HCT116 (cell line): Measurements from ENCODE around the gene MAPKAP1. TPM values are rescaled to one million over a fixed set of nuclear protein-coding genes. Genes with fewer than 3 reads are reported as not detected.

Source experiments
- ATAC-seq: fragments of 200-7000 bp; cut with Tn5 transposase; 2 replicates; pipeline ENCODE4 v1.9.1; 2020; ENCODE audit warnings: mild to moderate bottlenecking, moderate library complexity
- BruUV-seq: library from RNA; stranded (reverse); fragments of 400-500 nt; replicated peaks from 2 replicates; lab custom pipeline; 2021; lab: Mats Ljungman, UMichigan
- CTCF ChIA-PET: fragments of 300-600 bp; sonication (Branson Sonifier 250); formaldehyde crosslinking; loops from one replicate; lab custom pipeline; 2021; ENCODE audit warnings: antibody characterized with exemption; lab: Charles Lee
- POLR2A ChIA-PET: fragments of 300-600, 350-600 bp; sonication (Branson Sonifier 250); formaldehyde crosslinking; loops from one replicate; lab custom pipeline; 2021; ENCODE audit warnings: antibody characterized with exemption; lab: Charles Lee
- RAD21 ChIA-PET, 2 experiments: fragments of 300-600 bp; sonication (Branson Sonifier 250); formaldehyde crosslinking; loops; one replicate each; lab custom pipeline; 2023; ENCODE audit warnings: low total read pairs in 2 of 2; ENCODE audit not compliant: uncharacterized antibody in 2 of 2, unreplicated experiment in 2 of 2, low non-redundant PET in 1 of 2; lab: Charles Lee
- DNase-seq: peaks from one replicate; pipeline ENCODE4 v3.0.0-alpha.2; 2010; ENCODE audit warnings: low read depth, low spot score
- H2AFZ ChIP-seq: fragments of 200-600 bp; shearing (Covaris generic), sonication (generic); 2 replicates; pipeline ENCODE4 v1.6.1; 2017; ENCODE audit warnings: low read depth, mixed run types, mixed read lengths, antibody characterized with exemption, low read length; ENCODE audit not compliant: poor library complexity, severe bottlenecking
- H3K27ac ChIP-seq: 2 replicates; pipeline ENCODE4 v1.5.1; 2012; ENCODE audit warnings: low read depth, low read length
- H3K27me3 ChIP-seq: fragments of 200-600 bp; sonication (generic); 2 replicates; pipeline ENCODE4 v1.6.1; 2016; ENCODE audit warnings: mixed run types, low read length, mixed read lengths; ENCODE audit not compliant: insufficient read depth
- H3K36me3 ChIP-seq, 2 experiments: fragments of 200-500 bp in 1 of 2; fragments of 200-600 bp in 1 of 2; sonication (Bioruptor generic) in 1 of 2; sonication (generic) in 1 of 2; 2 replicates each; pipeline versions ENCODE4 v1.5.1 to v1.6.1; 2014 to 2016; ENCODE audit warnings: low read length in 2 of 2, inconsistent platforms in 1 of 2, mixed read lengths in 1 of 2, mixed run types in 1 of 2; ENCODE audit not compliant: insufficient read depth in 2 of 2, control insufficient read depth in 1 of 2
- H3K4me1 ChIP-seq, 2 experiments: fragments of 200-600 bp in 1 of 2; sonication (generic) in 1 of 2; 2 replicates each; pipeline versions ENCODE4 v1.5.1 to v1.6.1; 2012 to 2017; ENCODE audit warnings: low read length in 2 of 2, inconsistent platforms in 1 of 2, mild to moderate bottlenecking in 1 of 2, mixed read lengths in 1 of 2, mixed run types in 1 of 2, moderate library complexity in 1 of 2; ENCODE audit not compliant: insufficient read depth in 2 of 2, control insufficient read depth in 1 of 2
- H3K4me2 ChIP-seq: fragments of 200-600 bp; sonication (generic); 2 replicates; pipeline ENCODE4 v1.6.1; 2017; ENCODE audit warnings: mixed run types, low read length, mixed read lengths
- H3K4me3 ChIP-seq, 2 experiments: fragments of 200-600 bp in 1 of 2; sonication (generic) in 1 of 2; replicated peaks in 1 of 2; 2 replicates each; pipeline ENCODE4 v1.5.1; 2011 to 2016; ENCODE audit warnings: low read length in 2 of 2, control low read depth in 1 of 2, low read depth in 1 of 2, mild to moderate bottlenecking in 1 of 2, mixed read lengths in 1 of 2, mixed run types in 1 of 2
- H3K79me2 ChIP-seq: fragments of 200-600 bp; sonication (generic); 2 replicates; pipeline ENCODE4 v1.6.1; 2017; ENCODE audit warnings: mild to moderate bottlenecking, mixed run types, low read length, moderate library complexity, mixed read lengths; ENCODE audit not compliant: insufficient read depth
- H3K9ac ChIP-seq: fragments of 200-600 bp; sonication (generic); 2 replicates; pipeline ENCODE4 v1.6.1; 2016; ENCODE audit warnings: low read length, mixed read lengths
- H3K9me2 ChIP-seq: fragments of 200-600 bp; sonication (generic), shearing (Covaris generic); 2 replicates; pipeline ENCODE4 v1.6.1; 2017; ENCODE audit warnings: mixed run types, mild to moderate bottlenecking, moderate library complexity; ENCODE audit not compliant: insufficient read depth
- H3K9me3 ChIP-seq, 2 experiments: fragments of 200-500 bp in 1 of 2; fragments of 200-600 bp in 1 of 2; sonication (Bioruptor generic) in 1 of 2; sonication (generic) in 1 of 2; 2 replicates each; pipeline ENCODE4 v1.6.1; 2014 to 2017; ENCODE audit warnings: low read length in 2 of 2, mixed read lengths in 2 of 2, inconsistent platforms in 1 of 2, low read depth in 1 of 2, mild to moderate bottlenecking in 1 of 2, mixed run types in 1 of 2, moderate library complexity in 1 of 2; ENCODE audit not compliant: control insufficient read depth in 1 of 2, insufficient read depth in 1 of 2
- H4K20me1 ChIP-seq: fragments of 200-600 bp; sonication (generic), shearing (Covaris generic); 2 replicates; pipeline ENCODE4 v1.6.1; 2017; ENCODE audit warnings: mixed run types, mild to moderate bottlenecking, moderate library complexity; ENCODE audit not compliant: insufficient read depth
- CBX3 ChIP-seq: IDR thresholded peaks from 2 replicates; pipeline ENCODE4 v1.6.1; 2012; ENCODE audit warnings: low read depth
- EGR1 ChIP-seq: IDR thresholded peaks from 2 replicates; pipeline ENCODE4 v1.6.1; 2012; ENCODE audit warnings: low read depth
- EZH2phosphoT487 ChIP-seq: fragments of 200-600 bp; IDR thresholded peaks from 2 replicates; pipeline ENCODE4 v1.6.1; 2018; ENCODE audit warnings: antibody characterized with exemption, borderline replicate concordance
- FOSL1 ChIP-seq: IDR thresholded peaks from 2 replicates; pipeline ENCODE4 v1.6.1; 2012; ENCODE audit warnings: low read depth
- JUND ChIP-seq: IDR thresholded peaks from 2 replicates; pipeline ENCODE4 v1.6.1; 2012
- MAX ChIP-seq: IDR thresholded peaks from 2 replicates; pipeline ENCODE4 v1.6.1; 2012
- POLR2A ChIP-seq: IDR thresholded peaks from 2 replicates; pipeline ENCODE4 v1.7.0; 2011; ENCODE audit warnings: borderline replicate concordance; ENCODE audit not compliant: insufficient read depth, insufficient read length; ENCODE audit errors: extremely low read depth
- POLR2AphosphoS5 ChIP-seq: IDR thresholded peaks from 2 replicates; pipeline ENCODE4 v1.6.1; 2011; ENCODE audit warnings: mild to moderate bottlenecking, low read depth, low read length, moderate library complexity
- RAD21 ChIP-seq: IDR thresholded peaks from 2 replicates; pipeline ENCODE4 v1.6.1; 2012; ENCODE audit warnings: low read depth, mild to moderate bottlenecking
- SIN3A ChIP-seq: IDR thresholded peaks from 2 replicates; pipeline ENCODE4 v1.6.1; 2012; ENCODE audit warnings: low read depth
- SRF ChIP-seq: IDR thresholded peaks from 2 replicates; pipeline ENCODE4 v1.6.1; 2012; ENCODE audit warnings: low read depth
- TCF7L2 ChIP-seq: IDR thresholded peaks from 2 replicates; pipeline ENCODE4 v1.7.0; 2011; ENCODE audit warnings: borderline replicate concordance, inconsistent platforms; ENCODE audit not compliant: insufficient read depth, insufficient read length; ENCODE audit errors: extremely low read depth
- YY1 ChIP-seq: IDR thresholded peaks from 2 replicates; pipeline ENCODE4 v1.6.1; 2011; ENCODE audit warnings: low read length, low read depth, moderate library complexity, mild to moderate bottlenecking; ENCODE audit not compliant: insufficient replicate concordance; ENCODE audit errors: extremely low read depth
- ZBTB33 ChIP-seq: IDR thresholded peaks from 2 replicates; pipeline ENCODE4 v1.6.1; 2011; ENCODE audit warnings: mild to moderate bottlenecking, low read length, moderate library complexity; ENCODE audit not compliant: insufficient replicate concordance; ENCODE audit errors: extremely low read depth
- ZFX ChIP-seq: fragments of 450-650 bp; IDR thresholded peaks from 2 replicates; pipeline ENCODE4 v1.6.1; 2017
- ZNF274 ChIP-seq: fragments of 200-500 bp; sonication (Bioruptor generic); IDR thresholded peaks from 2 replicates; pipeline ENCODE4 v1.6.1; 2014; ENCODE audit warnings: mild to moderate bottlenecking, low read depth, low read length, inconsistent platforms
- intact Hi-C: fragments of 100-400 bp; cut with micrococcal nuclease; formaldehyde crosslinking; loops from 2 replicates; pipeline ENCODE4 v1.10.0; 2022
- total RNA-seq: library from RNA; stranded (reverse); gene quantifications from one replicate; pipeline ENCODE4 v1.2.1, GENCODE V29; 2021; ENCODE audit not compliant: unreplicated experiment
- TF ChIP-seq, protein P1 (sequence below), 3 experiments: fragments of 200-600 bp in 1 of 3; sonication (generic) in 1 of 3; IDR thresholded peaks in 2 of 3; conservative IDR thresholded peaks in 1 of 3; 2 replicates each; pipeline ENCODE4 v1.5.1; 2012 to 2017; ENCODE audit warnings: low read depth in 2 of 3, low read length in 2 of 3, antibody characterized with exemption in 1 of 3, borderline replicate concordance in 1 of 3, control low read depth in 1 of 3, mild to moderate bottlenecking in 1 of 3, mixed read lengths in 1 of 3, mixed run types in 1 of 3, moderate library complexity in 1 of 3; ENCODE audit not compliant: insufficient read depth in 1 of 3
- TF ChIP-seq, protein P2 (sequence below): IDR thresholded peaks from 2 replicates; pipeline ENCODE4 v1.6.1; 2012

Gene MAPKAP1
- total RNA-seq, 1 experiment from 2014 or later: 72.5 TPM

DNA sequence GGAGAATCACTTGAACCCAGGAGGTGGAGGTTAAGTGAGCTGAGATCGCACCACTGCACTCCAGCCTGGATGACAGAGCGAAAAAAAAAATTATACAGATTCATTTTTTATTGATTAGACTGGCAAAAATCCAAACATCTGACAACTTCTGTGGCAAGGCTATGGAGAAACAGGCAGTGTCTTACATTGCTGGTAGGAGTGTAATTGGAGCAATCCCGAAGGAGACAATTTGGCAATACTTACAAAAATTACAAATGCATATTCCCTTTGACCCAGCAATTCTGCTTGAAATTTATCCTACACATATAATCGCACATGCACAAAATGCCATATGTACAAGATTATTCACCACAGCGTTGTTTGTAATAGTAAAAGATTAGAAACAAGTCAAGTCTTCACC, 86.8 kb downstream of the MAPKAP1 start:
- no TSS peak for BruUV-seq
- CTCF ChIA-PET: no interaction called here
- no peak for TF ChIP-seq MAX
- no peak for TF ChIP-seq ZFX
- TF ChIP-seq POLR2AphosphoS5: no peak
- TF ChIP-seq, protein P1, sequence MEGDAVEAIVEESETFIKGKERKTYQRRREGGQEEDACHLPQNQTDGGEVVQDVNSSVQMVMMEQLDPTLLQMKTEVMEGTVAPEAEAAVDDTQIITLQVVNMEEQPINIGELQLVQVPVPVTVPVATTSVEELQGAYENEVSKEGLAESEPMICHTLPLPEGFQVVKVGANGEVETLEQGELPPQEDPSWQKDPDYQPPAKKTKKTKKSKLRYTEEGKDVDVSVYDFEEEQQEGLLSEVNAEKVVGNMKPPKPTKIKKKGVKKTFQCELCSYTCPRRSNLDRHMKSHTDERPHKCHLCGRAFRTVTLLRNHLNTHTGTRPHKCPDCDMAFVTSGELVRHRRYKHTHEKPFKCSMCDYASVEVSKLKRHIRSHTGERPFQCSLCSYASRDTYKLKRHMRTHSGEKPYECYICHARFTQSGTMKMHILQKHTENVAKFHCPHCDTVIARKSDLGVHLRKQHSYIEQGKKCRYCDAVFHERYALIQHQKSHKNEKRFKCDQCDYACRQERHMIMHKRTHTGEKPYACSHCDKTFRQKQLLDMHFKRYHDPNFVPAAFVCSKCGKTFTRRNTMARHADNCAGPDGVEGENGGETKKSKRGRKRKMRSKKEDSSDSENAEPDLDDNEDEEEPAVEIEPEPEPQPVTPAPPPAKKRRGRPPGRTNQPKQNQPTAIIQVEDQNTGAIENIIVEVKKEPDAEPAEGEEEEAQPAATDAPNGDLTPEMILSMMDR (IDR thresholded peaks at IDR 0.05 in 2 of 3, conservative IDR thresholded peaks at IDR 0.05 in 1 of 3; ENCODE audit: borderline replicate concordance in 1 of 3, insufficient read depth in 1 of 3, low read depth in 2 of 3, low read length in 2 of 3): no peak
- no peak for TF ChIP-seq SRF
- TF ChIP-seq TCF7L2: no peak
- TF ChIP-seq ZNF274: no peak
- TF ChIP-seq FOSL1: no peak
- no peaks in the 10 kb centered on the region for H3K27me3 ChIP-seq
- no peaks in the 10 kb centered on the region for H3K4me1 ChIP-seq
- H4K20me1 ChIP-seq: peaks cover 5% of the 10 kb centered on the region; the same call in 1 of the 2 replicates
- ATAC-seq (no peak), DNase-seq (no peak)
- H3K79me2 ChIP-seq: peaks cover 45% of the 10 kb centered on the region
- no peak overlapping the region for H3K4me3 ChIP-seq
- no peaks in the 10 kb centered on the region for H3K9me3 ChIP-seq
- RAD21 ChIA-PET: no interaction called here
- H2AFZ ChIP-seq: no peak overlapping the region
- H3K4me2 ChIP-seq: no peak overlapping the region
- intact Hi-C loops: no loop called here
- no peaks in the 10 kb centered on the region for H3K36me3 ChIP-seq
- POLR2A ChIA-PET: no interaction called here
- no peaks in the 10 kb centered on the region for H3K9me2 ChIP-seq
- no peak overlapping the region for H3K9ac ChIP-seq
- no peak overlapping the region for H3K27ac ChIP-seq

DNA sequence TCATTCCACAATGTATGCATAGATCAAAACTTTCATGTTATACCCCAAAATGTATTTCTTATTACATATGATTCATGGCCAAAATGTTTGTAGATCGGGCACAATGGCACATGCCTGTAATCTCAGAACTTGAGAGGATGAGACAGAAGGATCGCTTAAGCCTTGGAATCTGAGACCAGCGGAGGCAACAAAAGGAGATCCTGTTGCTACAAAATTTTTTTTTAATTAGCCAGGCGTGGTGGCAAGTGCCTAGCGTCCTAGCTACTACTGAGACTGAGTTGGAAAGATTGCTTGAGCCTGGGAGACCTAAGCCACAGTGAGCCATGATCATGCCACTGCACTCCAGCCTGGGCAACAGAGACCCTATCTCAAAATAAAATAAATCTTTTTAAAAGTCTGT, 89.9 kb downstream of the MAPKAP1 start:
- no peak for DNase-seq
- Histone ChIP-seq H3K79me2 (peaks cover 57% of the 10 kb centered on the region), H3K27ac (no peak overlapping the region), H3K9ac (no peak overlapping the region), H3K4me2 (no peak overlapping the region), H3K9me3 (no peaks in the 10 kb centered on the region), H3K36me3 (no peaks in the 10 kb centered on the region), H3K4me3 (no peak overlapping the region), H2AFZ (no peak overlapping the region), H4K20me1 (peaks cover 5% of the 10 kb centered on the region; the same call in 1 of the 2 replicates), H3K27me3 (no peaks in the 10 kb centered on the region), H3K4me1 (no peaks in the 10 kb centered on the region), H3K9me2 (no peaks in the 10 kb centered on the region)
- ChIA-PET CTCF (no interaction called here), POLR2A (no interaction called here), RAD21 (no interaction called here)
- BruUV-seq: no TSS peak
- intact Hi-C loops: no loop called here
- no peak for ATAC-seq
- TF ChIP-seq EZH2phosphoT487 (no peak), JUND (no peak), MAX (no peak), POLR2A (no peak), EGR1 (no peak), POLR2AphosphoS5 (no peak), SIN3A (no peak), CBX3 (no peak), YY1 (no peak), ZBTB33 (no peak), TCF7L2 (no peak), RAD21 (no peak)
- TF ChIP-seq, protein P2, sequence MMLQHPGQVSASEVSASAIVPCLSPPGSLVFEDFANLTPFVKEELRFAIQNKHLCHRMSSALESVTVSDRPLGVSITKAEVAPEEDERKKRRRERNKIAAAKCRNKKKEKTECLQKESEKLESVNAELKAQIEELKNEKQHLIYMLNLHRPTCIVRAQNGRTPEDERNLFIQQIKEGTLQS: no peak
